Left lung (tissue), 10 donors: ENCODE data around the gene GPR101. TPM values are rescaled to one million over a fixed set of nuclear protein-coding genes. Genes with fewer than 3 reads are reported as not detected.

Experiments used
- ATAC-seq: fragments of 200-7000 bp; cut with Tn5 transposase; one replicate; pipeline ENCODE4 v1.9.1; 2020; ENCODE audit warnings: moderate library complexity
- DNase-seq, 4 donors: peaks; one replicate each; pipeline ENCODE4 v3.0.0-alpha.2; 2013 to 2020
- H3K27ac ChIP-seq, 2 donors: fragments of 200-600 bp; sonication (generic) in 1 of 2; one replicate each; pipeline versions ENCODE4 v1.5.0 to v1.8.0; 2020 to 2021
- H3K27me3 ChIP-seq, 2 donors: fragments of 200-600 bp; sonication (generic) in 1 of 2; one replicate each; pipeline versions ENCODE4 v1.5.0 to v1.8.0; 2020 to 2021
- H3K36me3 ChIP-seq, 2 donors: fragments of 200-600 bp; sonication (generic) in 1 of 2; one replicate each; pipeline versions ENCODE4 v1.5.0 to v1.8.0; 2020 to 2021
- H3K4me1 ChIP-seq, 2 donors: fragments of 200-600 bp; one replicate each; pipeline ENCODE4 v1.8.0; 2021
- H3K4me3 ChIP-seq, 2 donors: fragments of 200-600 bp; sonication (generic) in 1 of 2; one replicate each; pipeline versions ENCODE4 v1.5.0 to v1.8.0; 2020 to 2021; ENCODE audit warnings: mild to moderate bottlenecking in 1 of 2
- H3K9me3 ChIP-seq, 2 donors: fragments of 200-600 bp; sonication (generic) in 1 of 2; one replicate each; pipeline versions ENCODE4 v1.5.0 to v1.8.0; 2020 to 2021
- intact Hi-C, 2 donors: fragments of 100-400 bp; cut with DNase I; formaldehyde crosslinking; loops; one replicate each; pipeline versions ENCODE4 v1.11.2 to v1.14.2; 2022
- polyA plus RNA-seq, 6 donors: library from polyadenylated mRNA; unstranded; fragments of 120-200 nt; gene quantifications; one replicate each; pipeline ENCODE4 v1.2.1, GENCODE V29; 2013; ENCODE audit not compliant: insufficient read length in 6 of 6
- total RNA-seq, 2 donors: library from RNA; stranded (reverse); fragmentation: NEBNext Ultra II Directional; extraction: Animal tissue kit (Norgen Biotek cat#: 25700); gene quantifications; one replicate each; pipeline ENCODE4 v1.2.1, GENCODE V29; 2021
- TF ChIP-seq, protein P1 (sequence below), 2 donors: fragments of 200-600 bp; sonication (generic) in 1 of 2; IDR thresholded peaks; one replicate each; pipeline versions ENCODE4 v1.5.0 to v1.8.0; 2021; ENCODE audit warnings: antibody characterized with exemption in 2 of 2
- donor health status: DM: no; HTN: yes; CAD: no.
- donor health status: DM: no; HTN: no; CAD: no.

Gene GPR101
- total and polyA plus RNA-seq, 8 donors = not detected

GRCh38 chrX:137051978-137052642 lies 18.3 kb upstream of the GPR101 start:
- ATAC-seq (peak; percentile 99), DNase-seq (peak; percentile 37 to 88 (median 65))
- peak overlapping the region; percentile 3 to 28 for H3K4me3 ChIP-seq
- H3K27ac ChIP-seq = no peak overlapping the region
- intact Hi-C loops = no loop called here
- H3K27me3 ChIP-seq = peaks cover 7 to 41% of the 10 kb centered on the region in 2 donors
- no peaks in the 10 kb centered on the region for H3K36me3 ChIP-seq
- no peaks in the 10 kb centered on the region for H3K9me3 ChIP-seq
- TF ChIP-seq, protein P1, sequence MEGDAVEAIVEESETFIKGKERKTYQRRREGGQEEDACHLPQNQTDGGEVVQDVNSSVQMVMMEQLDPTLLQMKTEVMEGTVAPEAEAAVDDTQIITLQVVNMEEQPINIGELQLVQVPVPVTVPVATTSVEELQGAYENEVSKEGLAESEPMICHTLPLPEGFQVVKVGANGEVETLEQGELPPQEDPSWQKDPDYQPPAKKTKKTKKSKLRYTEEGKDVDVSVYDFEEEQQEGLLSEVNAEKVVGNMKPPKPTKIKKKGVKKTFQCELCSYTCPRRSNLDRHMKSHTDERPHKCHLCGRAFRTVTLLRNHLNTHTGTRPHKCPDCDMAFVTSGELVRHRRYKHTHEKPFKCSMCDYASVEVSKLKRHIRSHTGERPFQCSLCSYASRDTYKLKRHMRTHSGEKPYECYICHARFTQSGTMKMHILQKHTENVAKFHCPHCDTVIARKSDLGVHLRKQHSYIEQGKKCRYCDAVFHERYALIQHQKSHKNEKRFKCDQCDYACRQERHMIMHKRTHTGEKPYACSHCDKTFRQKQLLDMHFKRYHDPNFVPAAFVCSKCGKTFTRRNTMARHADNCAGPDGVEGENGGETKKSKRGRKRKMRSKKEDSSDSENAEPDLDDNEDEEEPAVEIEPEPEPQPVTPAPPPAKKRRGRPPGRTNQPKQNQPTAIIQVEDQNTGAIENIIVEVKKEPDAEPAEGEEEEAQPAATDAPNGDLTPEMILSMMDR (IDR thresholded peaks at IDR 0.05) = peak; percentile 58 to 72
- H3K4me1 ChIP-seq = no peaks in the 10 kb centered on the region

- no peaks in the 10 kb centered on the region for H3K27me3 ChIP-seq
- no peaks in the 10 kb centered on the region for H3K9me3 ChIP-seq
- ATAC-seq = no peak
- no peak overlapping the region for H3K27ac ChIP-seq
- no peaks in the 10 kb centered on the region for H3K4me1 ChIP-seq
- TF ChIP-seq, protein P1 (IDR thresholded peaks at IDR 0.05) = no peak
- intact Hi-C loops = no loop called here
- no peak overlapping the region for H3K4me3 ChIP-seq
- no peaks in the 10 kb centered on the region for H3K36me3 ChIP-seq
- DNase-seq = no peak
These were observed 11.1 kb upstream of the GPR101 start for GRCh38 chrX:137044893-137045292.

GRCh38 chrX:137043736-137044135 lies 9.9 kb upstream of the GPR101 start:
- TF ChIP-seq, protein P1 (IDR thresholded peaks at IDR 0.05) = no peak
- no peaks in the 10 kb centered on the region for H3K4me1 ChIP-seq
- no peak overlapping the region for H3K4me3 ChIP-seq
- no peak overlapping the region for H3K27ac ChIP-seq
- ATAC-seq (no peak), DNase-seq (no peak)
- H3K27me3 ChIP-seq = no peaks in the 10 kb centered on the region
- intact Hi-C loops = no loop called here
- no peaks in the 10 kb centered on the region for H3K9me3 ChIP-seq
- H3K36me3 ChIP-seq = no peaks in the 10 kb centered on the region

GRCh38 chrX:137041329-137041728 lies 7.5 kb upstream of the GPR101 start:
- intact Hi-C loops = no loop called here
- no peaks in the 10 kb centered on the region for H3K36me3 ChIP-seq
- no peak for DNase-seq

GRCh38 chrX:137040113-137040794 lies 6.5 kb upstream of the GPR101 start:
- Histone ChIP-seq H3K27me3 (peaks cover 9 to 15% of the 10 kb centered on the region in 2 donors), H3K36me3 (no peaks in the 10 kb centered on the region), H3K4me3 (no peak overlapping the region), H3K27ac (no peak overlapping the region), H3K9me3 (no peaks in the 10 kb centered on the region), H3K4me1 (no peaks in the 10 kb centered on the region)
- TF ChIP-seq, protein P1 (IDR thresholded peaks at IDR 0.05) = no peak
- ATAC-seq (no peak), DNase-seq (no peak)
- intact Hi-C loops = no loop called here

More at GRCh38 chrX:137041329-137041728, 7.5 kb upstream of the GPR101 start:
- ATAC-seq = no peak
- H3K9me3 ChIP-seq = no peaks in the 10 kb centered on the region
- H3K27ac ChIP-seq = no peak overlapping the region
- H3K4me3 ChIP-seq = no peak overlapping the region
- H3K4me1 ChIP-seq = no peaks in the 10 kb centered on the region
- peaks cover 0 to 4% of the 10 kb centered on the region in 2 donors for H3K27me3 ChIP-seq
- TF ChIP-seq, protein P1 (IDR thresholded peaks at IDR 0.05) = no peak
